Ectodermal cell (in vitro differentiated cells): ENCODE data around the gene TMEM135.
"Not testable (repeated sequence)": the region's sequence is repeated elsewhere in the genome, so short reads cannot be mapped to it uniquely, and the experiment has no call there.

Experiments
- H3K27ac ChIP-seq: 2 replicates; pipeline ENCODE4 v1.7.0; 2013; ENCODE audit warnings: mild to moderate bottlenecking, low read depth, low read length; ENCODE audit not compliant: insufficient read depth, poor library complexity, severe bottlenecking
- H3K27me3 ChIP-seq: 2 replicates; pipeline ENCODE4 v1.7.0; 2013; ENCODE audit warnings: mild to moderate bottlenecking, low read length; ENCODE audit not compliant: insufficient read depth, control insufficient read depth, poor library complexity, severe bottlenecking
- H3K36me3 ChIP-seq: one replicate; pipeline ENCODE4 v1.7.0; 2013; ENCODE audit warnings: low read length; ENCODE audit not compliant: control insufficient read depth, insufficient read depth
- H3K4me1 ChIP-seq: one replicate; pipeline ENCODE4 v1.7.0; 2013; ENCODE audit warnings: low read length; ENCODE audit not compliant: control insufficient read depth, insufficient read depth
- H3K4me3 ChIP-seq: 2 replicates; pipeline ENCODE4 v1.7.0; 2013; ENCODE audit warnings: low read depth, low read length, control low read depth; ENCODE audit not compliant: insufficient read depth
- H3K9me3 ChIP-seq: 2 replicates; pipeline ENCODE4 v1.7.0; 2013; ENCODE audit warnings: mild to moderate bottlenecking, low read length, moderate library complexity; ENCODE audit not compliant: control insufficient read depth
- WGBS, 2 experiments: methylation state at CpG; one replicate each; pipeline ENCODE4 v1.1.7; 2013; ENCODE audit warnings: missing lambda C conversion rate in 2 of 2; 5-methylcytosine and 5-hydroxymethylcytosine counted together

TMEM135 gene

DNA sequence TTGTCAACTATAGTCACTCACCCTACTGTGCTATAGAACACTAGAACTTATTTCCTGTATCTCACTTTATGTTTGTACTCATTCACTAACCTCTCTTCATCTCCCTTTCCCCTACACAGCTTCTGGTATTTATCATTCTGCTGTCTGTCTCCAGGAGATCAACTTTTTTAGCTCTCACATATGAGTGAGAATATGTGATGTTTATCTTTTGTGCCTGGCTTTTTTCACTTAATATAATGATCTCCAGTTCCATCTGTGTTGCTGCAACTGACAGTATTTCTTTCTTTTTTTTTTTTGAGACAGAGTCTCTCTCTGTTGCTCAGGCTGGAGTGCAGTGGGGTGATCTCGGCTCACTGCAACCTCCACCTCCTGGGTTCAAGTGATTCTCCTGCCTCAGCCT is 68.1 kb downstream of the TMEM135 start:
- 90 to 100% methylated on average over 1 of the region's 1 CpG for WGBS, 2 experiments
- H3K36me3 ChIP-seq, H3K4me1 ChIP-seq, H3K9me3 ChIP-seq, H3K27ac ChIP-seq, H3K4me3 ChIP-seq, H3K27me3 ChIP-seq: not testable (repeated sequence)

DNA sequence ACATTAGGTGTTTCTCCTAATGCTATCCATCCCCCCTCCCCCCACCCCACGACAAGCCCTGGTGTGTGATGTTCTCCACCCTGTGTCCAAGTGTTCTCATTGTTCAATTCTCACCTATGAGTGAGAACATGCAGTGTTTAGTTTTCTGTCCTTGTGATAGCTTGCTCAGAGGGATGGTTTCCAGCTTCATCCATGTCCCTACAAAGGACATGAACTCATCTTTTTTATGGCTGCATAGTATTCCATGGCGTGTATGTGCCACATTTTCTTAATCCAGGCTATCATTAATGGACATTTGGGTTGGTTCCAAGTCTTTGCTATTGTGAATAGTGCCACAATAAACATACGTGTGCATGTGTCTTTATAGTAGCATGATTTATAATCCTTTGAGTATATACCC is 69.6 kb downstream of the TMEM135 start:
- H3K27me3 ChIP-seq, H3K4me1 ChIP-seq, H3K9me3 ChIP-seq, H3K27ac ChIP-seq, H3K36me3 ChIP-seq, H3K4me3 ChIP-seq: not testable (repeated sequence)
- 86% methylated on average over 2 of the region's 3 CpGs; no CpG with 5 or more reads in 1 of the 2 experiments for WGBS, 2 experiments

DNA sequence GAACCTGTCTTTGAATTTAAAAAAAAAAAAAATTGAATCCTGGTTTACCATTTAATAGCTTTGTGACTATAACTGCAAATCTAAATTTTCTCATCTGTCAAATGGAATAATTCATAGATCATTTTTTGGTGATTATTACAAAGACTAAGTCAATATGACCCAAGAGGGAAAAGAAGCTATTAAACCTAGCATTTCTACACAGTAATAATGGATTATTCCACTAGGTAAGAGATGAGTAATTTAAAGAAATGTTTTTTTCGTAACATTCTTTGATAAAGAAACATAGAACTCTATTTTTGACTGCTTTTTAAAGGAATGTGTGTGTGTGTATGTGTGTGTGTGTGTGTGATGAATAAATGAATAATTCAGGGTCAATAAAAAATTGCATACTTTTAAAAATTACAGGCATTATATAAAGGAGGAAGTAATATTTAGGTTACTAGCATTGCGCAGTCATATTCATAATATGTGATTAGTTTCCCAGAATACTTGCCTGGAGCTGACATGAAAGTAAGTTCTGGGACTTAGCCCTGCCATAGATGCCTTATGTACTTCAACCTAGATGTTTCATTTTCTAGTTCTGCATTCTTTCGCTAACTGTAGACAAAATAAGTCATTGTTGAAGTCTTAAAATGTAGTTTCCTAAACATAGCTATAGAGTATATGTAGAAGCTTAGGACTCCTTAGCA is 72.9 kb downstream of the TMEM135 start:
- Histone ChIP-seq H3K27ac (no peak overlapping the region), H3K4me3 (no peak overlapping the region), H3K36me3 (no peaks in the 10 kb centered on the region), H3K4me1 (no peaks in the 10 kb centered on the region), H3K9me3 (no peaks in the 10 kb centered on the region), H3K27me3 (no peaks in the 10 kb centered on the region)
- WGBS, 2 experiments, result 65 to 100% methylated on average over 1 to 3 of the region's 3 CpGs

DNA sequence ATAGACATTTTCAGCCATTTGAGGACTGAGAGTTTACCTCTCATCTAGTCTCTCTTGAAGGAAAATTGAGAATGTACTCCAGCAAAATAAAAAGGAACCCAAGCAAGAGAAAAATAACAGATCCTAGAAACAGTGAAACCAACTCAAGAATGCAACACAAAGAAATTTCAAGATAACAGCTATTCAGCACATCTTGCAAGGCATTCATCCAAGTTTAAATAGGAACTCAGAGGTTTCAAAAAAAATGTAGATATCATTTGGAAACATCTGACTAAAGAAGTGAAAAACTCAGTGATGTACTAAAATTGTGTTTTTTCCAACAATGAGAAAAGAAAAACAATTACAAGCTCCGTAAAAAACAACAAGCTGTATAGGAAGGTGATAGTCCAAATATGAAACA is 76.4 kb downstream of the TMEM135 start:
- WGBS, 2 experiments, result 100% methylated on average over 1 of the region's 1 CpG
- no peaks in the 10 kb centered on the region for H3K27me3 ChIP-seq
- no peak overlapping the region for H3K27ac ChIP-seq
- H3K9me3 ChIP-seq, result no peaks in the 10 kb centered on the region
- H3K36me3 ChIP-seq, result no peaks in the 10 kb centered on the region
- no peak overlapping the region for H3K4me3 ChIP-seq
- no peaks in the 10 kb centered on the region for H3K4me1 ChIP-seq

DNA sequence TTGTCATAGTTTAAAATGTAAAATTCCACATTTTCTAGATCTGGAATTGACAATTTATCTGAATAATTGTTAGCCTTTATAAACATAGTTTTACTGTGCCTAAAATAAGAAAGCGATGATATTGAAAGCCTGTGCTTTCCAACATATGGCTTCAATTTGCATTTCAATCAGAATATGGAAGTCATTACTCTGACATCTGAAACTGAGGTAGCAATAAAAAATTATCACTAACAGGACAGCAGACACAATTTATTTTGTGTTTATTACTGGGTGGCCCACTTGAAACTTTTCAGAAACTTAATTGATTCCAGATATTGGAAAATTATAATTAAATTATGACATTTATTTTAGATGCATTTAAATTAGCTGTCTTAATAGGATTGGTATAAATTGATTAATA is 78.5 kb downstream of the TMEM135 start:
- no peaks in the 10 kb centered on the region for H3K9me3 ChIP-seq
- 100% methylated on average over 1 of the region's 1 CpG; no CpG with 5 or more reads in 1 of the 2 experiments for WGBS, 2 experiments
- H3K4me3 ChIP-seq, result no peak overlapping the region
- H3K36me3 ChIP-seq, result no peaks in the 10 kb centered on the region
- no peaks in the 10 kb centered on the region for H3K4me1 ChIP-seq
- no peak overlapping the region for H3K27ac ChIP-seq
- H3K27me3 ChIP-seq, result no peaks in the 10 kb centered on the region

DNA sequence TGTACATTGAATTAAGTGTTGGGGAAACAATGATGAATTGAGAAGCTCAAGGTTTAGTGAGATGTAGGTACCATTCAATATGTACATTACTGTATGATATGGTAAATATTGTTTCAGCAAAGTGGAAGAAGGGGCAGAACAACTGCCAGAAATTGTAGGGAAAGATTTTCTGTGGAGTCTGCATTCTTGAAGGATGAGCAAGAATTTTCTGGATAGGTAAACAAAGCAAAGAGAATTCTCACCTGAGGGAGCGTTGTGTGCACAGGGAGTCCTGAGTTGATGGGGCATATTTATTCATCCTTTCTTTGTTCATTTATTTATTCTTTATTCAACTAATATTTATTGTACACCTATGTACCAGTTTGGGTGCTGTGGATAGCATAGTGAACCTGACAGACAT is 83.2 kb downstream of the TMEM135 start:
- H3K36me3 ChIP-seq, result no peaks in the 10 kb centered on the region
- no peak overlapping the region for H3K27ac ChIP-seq
- no peaks in the 10 kb centered on the region for H3K27me3 ChIP-seq
- H3K9me3 ChIP-seq, result no peaks in the 10 kb centered on the region
- WGBS, 2 experiments, result 100% methylated on average over 1 of the region's 1 CpG; no CpG with 5 or more reads in 1 of the 2 experiments
- no peak overlapping the region for H3K4me3 ChIP-seq
- no peaks in the 10 kb centered on the region for H3K4me1 ChIP-seq

DNA sequence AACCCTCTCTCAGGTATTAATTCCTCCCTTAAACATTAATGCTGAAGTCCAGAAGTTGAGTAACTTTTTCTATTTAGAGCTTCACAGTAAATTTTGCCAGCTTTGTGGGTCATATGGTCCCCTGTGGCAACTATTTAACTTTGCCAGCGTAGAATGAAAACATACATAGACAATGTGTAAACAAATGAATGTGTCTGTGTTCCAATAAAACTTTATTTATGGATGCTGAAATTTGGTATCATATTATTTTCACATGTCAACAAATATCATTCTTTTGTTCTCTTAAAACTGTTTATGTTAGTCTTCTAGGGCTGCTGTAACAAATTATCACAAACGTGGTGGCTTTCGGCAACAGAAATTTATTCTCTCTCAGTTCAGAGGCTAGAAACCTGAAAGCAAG is 85.1 kb downstream of the TMEM135 start:
- no peak overlapping the region for H3K4me3 ChIP-seq
- H3K4me1 ChIP-seq, result no peaks in the 10 kb centered on the region
- H3K36me3 ChIP-seq, result no peaks in the 10 kb centered on the region
- 94 to 95% methylated on average over 3 of the region's 3 CpGs for WGBS, 2 experiments
- H3K27ac ChIP-seq, result no peak overlapping the region
- no peaks in the 10 kb centered on the region for H3K27me3 ChIP-seq
- no peaks in the 10 kb centered on the region for H3K9me3 ChIP-seq

DNA sequence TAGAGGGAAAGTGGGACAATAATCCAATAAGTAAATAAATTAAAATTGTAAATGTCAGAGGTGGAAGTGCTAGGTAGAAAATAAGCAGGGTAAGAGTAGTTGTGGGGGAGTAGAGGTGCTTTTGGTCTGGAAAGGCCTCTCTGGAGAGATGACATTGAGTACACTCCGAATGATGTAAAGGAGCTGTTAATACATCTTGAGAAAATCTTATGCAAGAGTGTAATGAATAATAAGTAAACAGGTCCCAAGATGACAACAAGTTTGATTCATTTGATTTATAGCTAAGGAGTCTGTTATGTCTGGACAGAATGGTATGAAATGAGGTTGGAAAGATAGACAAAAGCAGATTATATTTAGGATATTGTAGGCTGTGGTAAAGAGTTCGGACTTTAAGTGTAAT is 87.5 kb downstream of the TMEM135 start:
- Histone ChIP-seq H3K27ac (no peak overlapping the region), H3K4me1 (no peaks in the 10 kb centered on the region), H3K4me3 (no peak overlapping the region), H3K9me3 (no peaks in the 10 kb centered on the region), H3K27me3 (no peaks in the 10 kb centered on the region), H3K36me3 (no peaks in the 10 kb centered on the region)
- WGBS, 2 experiments, result 89 to 94% methylated on average over 2 of the region's 2 CpGs

DNA sequence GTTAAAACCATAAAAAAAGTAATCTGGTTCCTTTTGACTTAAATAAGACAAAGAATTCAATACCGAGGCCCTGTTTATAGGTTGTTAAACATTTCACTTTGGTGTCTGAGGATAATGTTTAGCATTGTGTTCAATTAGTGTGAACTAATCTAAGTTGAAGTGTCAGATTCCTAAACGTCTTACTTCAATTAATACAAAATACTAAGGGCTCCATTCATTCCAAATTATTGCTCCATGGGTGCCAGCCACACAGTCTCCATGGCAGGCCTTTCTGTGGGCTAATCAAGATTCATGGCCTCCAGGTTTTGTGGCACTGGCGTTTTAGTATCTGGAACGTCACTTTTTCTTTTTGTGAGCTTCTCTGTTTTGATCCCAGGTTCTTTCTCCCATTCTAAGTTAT is 89.4 kb downstream of the TMEM135 start:
- Histone ChIP-seq H3K4me1 (no peaks in the 10 kb centered on the region), H3K36me3 (no peaks in the 10 kb centered on the region), H3K4me3 (no peak overlapping the region), H3K27ac (no peak overlapping the region), H3K9me3 (no peaks in the 10 kb centered on the region), H3K27me3 (no peaks in the 10 kb centered on the region)
- WGBS, 2 experiments, result 87 to 93% methylated on average over 4 of the region's 4 CpGs

DNA sequence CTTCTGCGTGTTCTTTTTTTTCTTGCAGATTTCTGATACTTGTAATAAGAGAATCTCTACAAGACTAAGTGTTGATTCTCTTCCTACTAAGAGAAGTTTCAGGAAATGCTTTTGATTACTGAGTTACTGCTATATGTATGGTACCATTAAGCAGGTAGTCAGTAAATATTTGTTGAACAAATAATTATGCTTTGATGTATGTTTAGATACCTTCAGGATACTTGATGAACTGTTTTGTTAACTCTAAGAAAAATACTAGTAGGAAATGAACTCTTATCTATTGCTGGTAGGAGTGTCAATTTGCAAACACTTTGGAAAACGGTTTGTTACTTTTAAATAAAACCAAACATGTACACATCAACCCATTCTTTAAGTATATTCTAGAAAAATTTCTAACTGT is 90.6 kb downstream of the TMEM135 start:
- Histone ChIP-seq H3K36me3 (no peaks in the 10 kb centered on the region), H3K4me1 (no peaks in the 10 kb centered on the region), H3K27me3 (no peaks in the 10 kb centered on the region), H3K9me3 (no peaks in the 10 kb centered on the region), H3K27ac (no peak overlapping the region), H3K4me3 (no peak overlapping the region)
- 50 to 100% methylated on average over 1 of the region's 2 CpGs for WGBS, 2 experiments
